H1 (cell line): ENCODE measurements around the gene SLC35F1. TPM values are rescaled to one million over a fixed set of nuclear protein-coding genes. Genes with fewer than 3 reads are reported as not detected.

ENCODE experiments used
- CTCF ChIA-PET: fragments of 300-600 bp; sonication (Branson Sonifier 250); formaldehyde crosslinking; loops from one replicate; lab custom pipeline; 2021; ENCODE audit not compliant: partially characterized antibody; lab: Charles Lee
- POLR2A ChIA-PET: fragments of 300-600 bp; sonication (Branson Sonifier 250); formaldehyde crosslinking; loops from one replicate; lab custom pipeline; 2021; ENCODE audit warnings: inconsistent platforms; ENCODE audit not compliant: partially characterized antibody; lab: Charles Lee
- DNase-seq, 2 experiments: peaks; one replicate each; pipeline versions ENCODE4 v3.0.0 to v3.0.0-alpha.2; 2010 to 2022; ENCODE audit warnings: low spot score in 2 of 2, low read depth in 1 of 2, mixed read lengths in 1 of 2
- FAIRE-seq: peaks from 2 replicates; lab custom pipeline; 2011; peaks lifted over from hg19 to GRCh38; lab: Jason Lieb, UNC
- H2AFZ ChIP-seq: 2 replicates; pipeline ENCODE4 v1.8.1; 2012; ENCODE audit warnings: low read length, inconsistent platforms
- H2AK5ac ChIP-seq: 2 replicates; pipeline ENCODE4 v1.6.1; 2013; ENCODE audit warnings: low read depth, low read length
- H2BK120ac ChIP-seq: replicated peaks from 2 replicates; pipeline ENCODE3; 2013; ENCODE audit warnings: low read depth, low read length, inconsistent platforms
- H2BK12ac ChIP-seq: 2 replicates; pipeline ENCODE4 v1.6.1; 2013; ENCODE audit warnings: low read depth, low read length
- H2BK15ac ChIP-seq: 2 replicates; pipeline ENCODE4 v1.6.1; 2013; ENCODE audit warnings: low read length
- H2BK20ac ChIP-seq: 2 replicates; pipeline ENCODE4 v1.6.1; 2013; ENCODE audit warnings: low read length
- H2BK5ac ChIP-seq: 2 replicates; pipeline ENCODE4 v1.6.1; 2013; ENCODE audit warnings: low read depth, low read length
- H3K14ac ChIP-seq: 2 replicates; pipeline ENCODE4 v1.6.1; 2013; ENCODE audit warnings: inconsistent platforms; ENCODE audit not compliant: insufficient read length
- H3K18ac ChIP-seq: 2 replicates; pipeline ENCODE4 v1.6.1; 2013; ENCODE audit warnings: low read length; ENCODE audit errors: extremely low read depth
- H3K23ac ChIP-seq: 2 replicates; pipeline ENCODE4 v1.6.1; 2013; ENCODE audit warnings: inconsistent platforms; ENCODE audit not compliant: insufficient read length
- H3K23me2 ChIP-seq: 2 replicates; pipeline ENCODE4 v1.6.1; 2013; ENCODE audit warnings: low read depth, low read length
- H3K27ac ChIP-seq: 2 replicates; pipeline ENCODE4 v1.6.1; 2011; ENCODE audit warnings: low read depth, low read length, inconsistent platforms
- H3K27me3 ChIP-seq, 4 experiments: replicated peaks in 1 of 4; 1 replicate in 1 of 4; 2 replicates in 3 of 4; pipeline versions ENCODE4 v1.6.1 to v1.8.1; 2011 to 2013; ENCODE audit warnings: low read length in 3 of 4, mild to moderate bottlenecking in 3 of 4, inconsistent platforms in 2 of 4, mixed read lengths in 2 of 4, moderate library complexity in 1 of 4; ENCODE audit not compliant: control insufficient read depth in 3 of 4, insufficient read depth in 3 of 4; ENCODE audit errors: extremely low read depth in 1 of 4
- H3K36me3 ChIP-seq, 4 experiments: 2 replicates each; pipeline versions ENCODE4 v1.6.1 to v1.8.1; 2011 to 2013; ENCODE audit warnings: mild to moderate bottlenecking in 4 of 4, low read length in 3 of 4, moderate library complexity in 2 of 4, control low read depth in 1 of 4, inconsistent platforms in 1 of 4; ENCODE audit not compliant: insufficient read depth in 4 of 4, control insufficient read depth in 2 of 4
- H3K4ac ChIP-seq: replicated peaks from 2 replicates; pipeline ENCODE3; 2013; ENCODE audit warnings: low read length, low read depth, mixed read lengths, inconsistent platforms; ENCODE audit not compliant: insufficient read length
- H3K4me1 ChIP-seq, 4 experiments: replicated peaks in 1 of 4; 1 replicate in 1 of 4; 2 replicates in 3 of 4; pipeline versions ENCODE4 v1.6.1 to v1.8.1; 2011 to 2013; ENCODE audit warnings: low read length in 3 of 4, inconsistent platforms in 2 of 4, mixed read lengths in 1 of 4; ENCODE audit not compliant: insufficient read depth in 4 of 4, control insufficient read depth in 3 of 4
- H3K4me2 ChIP-seq, 2 experiments: 2 replicates each; pipeline versions ENCODE4 v1.6.1 to v1.8.1; 2011 to 2013; ENCODE audit warnings: low read depth in 2 of 2, low read length in 2 of 2, control low read depth in 1 of 2, inconsistent platforms in 1 of 2, mild to moderate bottlenecking in 1 of 2; ENCODE audit not compliant: insufficient read depth in 1 of 2
- H3K4me3 ChIP-seq, 4 experiments: fragments of 200-600, 300-600 bp in 1 of 4; sonication (generic), shearing (Covaris generic), sonication (Bioruptor Twin) in 1 of 4; 2 replicates each; pipeline versions ENCODE4 v1.5.1 to v1.8.1; 2011 to 2016; ENCODE audit warnings: low read length in 4 of 4, low read depth in 3 of 4, control low read depth in 2 of 4, inconsistent platforms in 2 of 4, mild to moderate bottlenecking in 2 of 4, mixed read lengths in 1 of 4, moderate library complexity in 1 of 4; ENCODE audit not compliant: insufficient read depth in 2 of 4; ENCODE audit errors: extremely low read depth in 1 of 4
- H3K56ac ChIP-seq: replicated peaks from 2 replicates; pipeline ENCODE3; 2013; ENCODE audit warnings: low read depth, mild to moderate bottlenecking, mixed read lengths, low read length, inconsistent platforms; ENCODE audit not compliant: insufficient read length
- H3K79me1 ChIP-seq: 2 replicates; pipeline ENCODE4 v1.6.1; 2013; ENCODE audit warnings: low read depth, low read length, control low read depth
- H3K79me2 ChIP-seq, 2 experiments: 2 replicates each; pipeline versions ENCODE4 v1.6.1 to v1.8.1; 2012 to 2013; ENCODE audit warnings: low read length in 2 of 2, mild to moderate bottlenecking in 2 of 2, inconsistent platforms in 1 of 2; ENCODE audit not compliant: insufficient read depth in 2 of 2, control insufficient read depth in 1 of 2
- H3K9ac ChIP-seq, 4 experiments: replicated peaks in 1 of 4; 1 replicate in 1 of 4; 2 replicates in 3 of 4; pipeline versions ENCODE4 v1.6.1 to v1.8.1; 2011 to 2013; ENCODE audit warnings: low read depth in 3 of 4, low read length in 3 of 4, control low read depth in 2 of 4, mild to moderate bottlenecking in 2 of 4, moderate library complexity in 2 of 4, inconsistent platforms in 1 of 4; ENCODE audit errors: extremely low read depth in 1 of 4
- H3K9me3 ChIP-seq, 2 experiments: 2 replicates each; pipeline versions ENCODE4 v1.6.1 to v1.8.1; 2012 to 2013; ENCODE audit warnings: mild to moderate bottlenecking in 2 of 2, moderate library complexity in 2 of 2, control low read depth in 1 of 2, inconsistent platforms in 1 of 2, low read depth in 1 of 2, low read length in 1 of 2, mixed read lengths in 1 of 2; ENCODE audit not compliant: insufficient read depth in 2 of 2
- H4K20me1 ChIP-seq, 2 experiments: replicated peaks in 1 of 2; 2 replicates each; pipeline versions ENCODE3 to v1.8.1; 2011 to 2013; ENCODE audit warnings: inconsistent platforms in 2 of 2, low read length in 2 of 2, mild to moderate bottlenecking in 1 of 2; ENCODE audit not compliant: insufficient read depth in 2 of 2, control insufficient read depth in 1 of 2
- H4K5ac ChIP-seq: 2 replicates; pipeline ENCODE4 v1.6.1; 2013; ENCODE audit warnings: low read length, low read depth, mixed read lengths, inconsistent platforms; ENCODE audit not compliant: insufficient read length
- H4K8ac ChIP-seq: 2 replicates; pipeline ENCODE4 v1.8.0; 2013; ENCODE audit warnings: mild to moderate bottlenecking, moderate library complexity, low read length, inconsistent platforms; ENCODE audit not compliant: insufficient read depth; ENCODE audit errors: extremely low read depth
- H4K91ac ChIP-seq: replicated peaks from 2 replicates; pipeline ENCODE3; 2013; ENCODE audit warnings: low read length, mixed read lengths, inconsistent platforms; ENCODE audit not compliant: insufficient read length
- ATF2 ChIP-seq: IDR thresholded peaks from 2 replicates; pipeline ENCODE4 v1.6.1; 2012; ENCODE audit warnings: low read length, inconsistent platforms
- CHD2 ChIP-seq: IDR thresholded peaks from 2 replicates; pipeline ENCODE4 v1.6.1; 2012; ENCODE audit warnings: low read length, improper control_type of control experiment
- GABPA ChIP-seq: IDR thresholded peaks from 2 replicates; pipeline ENCODE4 v1.6.1; 2011; ENCODE audit warnings: mild to moderate bottlenecking, low read length, moderate library complexity, borderline replicate concordance; ENCODE audit not compliant: insufficient read depth
- MAFK ChIP-seq: IDR thresholded peaks from 2 replicates; pipeline ENCODE4 v1.6.1; 2012; ENCODE audit warnings: low read depth, mild to moderate bottlenecking, improper control_type of control experiment, low read length
- SP2 ChIP-seq: IDR thresholded peaks from 2 replicates; pipeline ENCODE4 v1.6.1; 2012; ENCODE audit warnings: mild to moderate bottlenecking, low read length, inconsistent platforms
- SP4 ChIP-seq: IDR thresholded peaks from 2 replicates; pipeline ENCODE4 v1.6.1; 2012; ENCODE audit warnings: low read length, inconsistent platforms
- TCF12 ChIP-seq: IDR thresholded peaks from 2 replicates; pipeline ENCODE4 v1.6.1; 2011; ENCODE audit warnings: low read depth, mild to moderate bottlenecking, low read length
- WGBS, 2 experiments: shearing (Covaris generic) in 1 of 2; methylation state at CpG; one replicate each; pipeline versions ENCODE4 v1.1.6 to v1.1.7; 2013 to 2015; ENCODE audit warnings: low lambda C conversion rate in 2 of 2, mixed read lengths in 2 of 2, inconsistent platforms in 1 of 2, low coverage in 1 of 2, missing lambda C conversion rate in 1 of 2; ENCODE audit not compliant: insufficient replicate concordance in 2 of 2, insufficient coverage in 1 of 2, insufficient read length in 1 of 2; ENCODE audit errors: extremely low coverage in 1 of 2, missing lambda C conversion rate in 1 of 2; 5-methylcytosine and 5-hydroxymethylcytosine counted together
- polyA plus RNA-seq, 7 experiments: library from polyadenylated mRNA; depleted of rRNA in 3 of 7; stranded (reverse) in 5 of 7; unstranded in 2 of 7; fragments of >200 nt in 5 of 7; fragments of 200-250 nt in 2 of 7; gene quantifications; 1 replicate in 5 of 7; 2 replicates in 1 of 7; 4 replicates in 1 of 7; pipeline versions ENCODE4 v1.2.1 to v1.2.3, GENCODE V29; 2011 to 2013; ENCODE audit warnings: missing spikeins in 2 of 7, mixed read lengths in 2 of 7
- total RNA-seq: library from RNA; stranded (reverse); fragmentation: NEBNext Ultra II Directional; extraction: Animal tissue kit (Norgen Biotek cat#: 25700); gene quantifications from 2 replicates; pipeline ENCODE4 v1.2.1, GENCODE V29; 2021

SLC35F1 gene
- total and polyA plus RNA-seq, 2 of the 8 experiments (the other 6 are each of a cell fraction or from before 2014, with no cell fraction given), result 7.0 to 10.0 TPM

DNA sequence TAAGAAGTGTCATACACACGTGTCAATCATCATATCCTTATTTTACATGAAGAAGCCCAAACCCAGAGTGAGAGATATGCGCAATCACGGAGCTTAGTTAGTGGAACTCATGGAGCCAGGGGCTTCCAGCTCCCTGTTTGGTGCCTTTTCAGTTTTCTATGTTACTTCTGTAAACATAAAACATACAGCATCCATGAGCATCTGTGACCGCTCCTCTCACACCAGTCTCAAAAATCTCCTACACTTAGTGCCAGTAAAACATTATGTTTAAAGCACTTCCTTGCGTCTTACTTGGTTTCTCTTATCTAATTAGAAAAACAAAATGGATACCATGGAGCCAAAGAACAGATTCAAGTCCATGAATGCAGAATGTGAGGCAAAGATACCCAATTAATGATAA lies 240.4 kb downstream of the SLC35F1 start:
- Histone ChIP-seq H3K27me3 (peaks cover 0 to 1% (median 0%) of the 10 kb centered on the region in 4 experiments; a peak in 1 of 7 replicates), H2BK120ac (no peak overlapping the region), H3K18ac (no peak overlapping the region), H4K91ac (no peak overlapping the region), H3K4me3 (no peak overlapping the region), H3K56ac (no peak overlapping the region), H3K79me2 (no peaks in the 10 kb centered on the region), H2BK20ac (no peak overlapping the region), H3K36me3 (no peaks in the 10 kb centered on the region), H3K9ac (no peak overlapping the region), H3K9me3 (no peaks in the 10 kb centered on the region), H2AFZ (no peak overlapping the region), H2AK5ac (no peak overlapping the region), H3K4me1 (no peaks in the 10 kb centered on the region), H4K8ac (no peak overlapping the region), H2BK5ac (no peak overlapping the region), H3K4ac (no peak overlapping the region), H2BK15ac (no peak overlapping the region), H3K23ac (no peak overlapping the region), H3K23me2 (no peaks in the 10 kb centered on the region), H4K5ac (no peak overlapping the region), H4K20me1 (no peaks in the 10 kb centered on the region), H3K79me1 (no peaks in the 10 kb centered on the region), H3K27ac (no peak overlapping the region), H3K4me2 (no peak overlapping the region), H3K14ac (no peak overlapping the region), H2BK12ac (no peak overlapping the region)
- POLR2A ChIA-PET, result no interaction called here
- no peak for FAIRE-seq
- no peak for DNase-seq
- CTCF ChIA-PET, result interaction anchor here (1.0 kb wide), 1 partner anchor 31 kb away, joined by 3 read pairs; no protein-coding TSS in a partner anchor
- WGBS, 2 experiments, result 91% methylated on average over 5 of the region's 5 CpGs; no CpG with 5 or more reads in 1 of the 2 experiments
- no peak for TF ChIP-seq ATF2
- TF ChIP-seq TCF12, result no peak
- no peak for TF ChIP-seq GABPA
- no peak for TF ChIP-seq CHD2
- TF ChIP-seq MAFK, result no peak
- no peak for TF ChIP-seq SP4
- no peak for TF ChIP-seq SP2
